ENCODE data around the gene SUPT4H1.
A peak's percentile ranks its signal among the peaks of the same experiment; 100 is the strongest.

SUPT4H1 gene

GRCh38 chr17:58339755-58340404, 12.1 kb downstream of the SUPT4H1 start:
- DNase-seq (ENCODE audit: low read depth) = no peak

- DNase-seq (ENCODE audit: low read depth) = no peak
These were observed 12.9 kb downstream of the SUPT4H1 start for GRCh38 chr17:58338841-58339754.

GRCh38 chr17:58338454-58338840, 13.6 kb downstream of the SUPT4H1 start:
- DNase-seq (ENCODE audit: low read depth) = no peak

- peak; percentile 80 for DNase-seq (ENCODE audit: low read depth)
These were observed 14.2 kb downstream of the SUPT4H1 start for GRCh38 chr17:58337600-58338453.

GRCh38 chr17:58337210-58337599, 14.8 kb downstream of the SUPT4H1 start:
- no peak for DNase-seq (ENCODE audit: low read depth)

- DNase-seq (ENCODE audit: low read depth) = no peak
These were observed 15.4 kb downstream of the SUPT4H1 start for GRCh38 chr17:58336456-58337209.

- no peak for DNase-seq (ENCODE audit: low read depth)
These were observed 16.1 kb downstream of the SUPT4H1 start for GRCh38 chr17:58335779-58336455.

GRCh38 chr17:58335061-58335731, 16.8 kb downstream of the SUPT4H1 start:
- no peak for DNase-seq (ENCODE audit: low read depth)

- DNase-seq (ENCODE audit: low read depth) = no peak
These were observed 17.3 kb downstream of the SUPT4H1 start for GRCh38 chr17:58334661-58335060.

GRCh38 chr17:58334256-58334655, 17.7 kb downstream of the SUPT4H1 start:
- DNase-seq (ENCODE audit: low read depth) = no peak

GRCh38 chr17:58333736-58334207, 18.2 kb downstream of the SUPT4H1 start:
- DNase-seq (ENCODE audit: low read depth) = no peak

GRCh38 chr17:58332778-58333735, 18.9 kb downstream of the SUPT4H1 start:
- DNase-seq (ENCODE audit: low read depth) = no peak

- peak; percentile 84 for DNase-seq (ENCODE audit: low read depth)
These were observed 19.9 kb downstream of the SUPT4H1 start for GRCh38 chr17:58331815-58332777.

GRCh38 chr17:58330997-58331814, 20.8 kb downstream of the SUPT4H1 start:
- DNase-seq (ENCODE audit: low read depth) = no peak

GRCh38 chr17:58330538-58330996, 21.4 kb downstream of the SUPT4H1 start:
- DNase-seq (ENCODE audit: low read depth) = no peak

- no peak for DNase-seq (ENCODE audit: low read depth)
These were observed 22.0 kb downstream of the SUPT4H1 start for GRCh38 chr17:58329810-58330537.

Data from stimulated activated CD8-positive, alpha-beta memory T cell treated with anti-CD3 and anti-CD28 coated beads, Interleukin-7, amount 100 ng/mL, for 24 hours (primary cell).